Kidney (tissue), 14 donors: ENCODE measurements around the gene TMEM154. TPM values are rescaled to one million over a fixed set of nuclear protein-coding genes. Genes with fewer than 3 reads are reported as not detected.

Experiments
- DNase-seq, 5 donors: peaks; one replicate each; pipeline ENCODE4 v3.0.0-alpha.2; 2013 to 2020
- FAIRE-seq: peaks from 2 replicates; lab custom pipeline; 2012; peaks lifted over from hg19 to GRCh38; lab: Jason Lieb, UNC
- H3K27ac ChIP-seq, 2 donors: one replicate each; pipeline ENCODE4 v1.7.0; 2013; ENCODE audit warnings: low read depth in 2 of 2, low read length in 2 of 2, inconsistent platforms in 1 of 2
- H3K27me3 ChIP-seq: one replicate; pipeline ENCODE4 v1.7.1; 2013; ENCODE audit warnings: low read length, inconsistent platforms; ENCODE audit not compliant: control insufficient read depth, insufficient read depth
- H3K36me3 ChIP-seq, 3 donors: one replicate each; pipeline versions ENCODE4 v1.7.0 to v1.7.1; 2013; ENCODE audit warnings: low read length in 3 of 3, control low read depth in 1 of 3, inconsistent platforms in 1 of 3; ENCODE audit not compliant: insufficient read depth in 3 of 3, control insufficient read depth in 2 of 3
- H3K4me1 ChIP-seq, 3 donors: one replicate each; pipeline versions ENCODE4 v1.7.0 to v1.7.1; 2013; ENCODE audit warnings: low read length in 3 of 3, inconsistent platforms in 1 of 3, low read depth in 1 of 3; ENCODE audit not compliant: control insufficient read depth in 2 of 3, insufficient read depth in 2 of 3
- H3K4me3 ChIP-seq, 3 donors: one replicate each; pipeline versions ENCODE4 v1.7.0 to v1.8.1; 2013; ENCODE audit warnings: low read length in 3 of 3, control low read depth in 1 of 3, inconsistent platforms in 1 of 3
- H3K9ac ChIP-seq, 3 donors: one replicate each; pipeline versions ENCODE4 v1.7.0 to v1.7.1; 2013; ENCODE audit warnings: low read length in 3 of 3, control low read depth in 1 of 3, inconsistent platforms in 1 of 3
- H3K9me3 ChIP-seq, 3 donors: one replicate each; pipeline versions ENCODE4 v1.7.0 to v1.7.1; 2013; ENCODE audit warnings: low read length in 3 of 3, control low read depth in 1 of 3, inconsistent platforms in 1 of 3; ENCODE audit not compliant: control insufficient read depth in 2 of 3, insufficient read depth in 1 of 3
- CTCF ChIP-seq: IDR thresholded peaks from 3 replicates; pipeline ENCODE4 v1.5.1; 2012; ENCODE audit warnings: mild to moderate bottlenecking, moderate library complexity, borderline replicate concordance; ENCODE audit not compliant: insufficient read depth; ENCODE audit errors: extremely low read depth
- intact Hi-C: fragments of 100-400 bp; cut with DNase I; formaldehyde crosslinking; loops from one replicate; pipeline ENCODE4 v1.11.1; 2022
- polyA plus RNA-seq: library from polyadenylated mRNA; stranded (reverse); fragments of 350-450 nt; fragmentation: Illumina TruSeq; extraction: RNeasy Lipid Tissue Mini Kit (QIAGEN cat#74804); gene quantifications from one replicate; pipeline ENCODE4 v1.2.3, GENCODE V29; 2014; ENCODE audit warnings: low read depth, low replicate concordance; ENCODE audit not compliant: insufficient read depth
- total RNA-seq: library from RNA; stranded (reverse); fragmentation: NEBNext Ultra II Directional; extraction: Animal tissue kit (Norgen Biotek cat#: 25700); gene quantifications from one replicate; pipeline ENCODE4 v1.2.1, GENCODE V29; 2021
- donor health status: control.
- donor health status: control.
- donor health status: control.
- donor health status: control.
- donor health status: control.
- donor health status: DM: yes; HTN: yes; CAD: no.
- donor health status: Normal renal cell carcinoma (clear cell type).

The TMEM154 gene
- total and polyA plus RNA-seq, 2 donors from 2014 or later, result 0.09 to 11.0 TPM

GRCh38 chr4:152594057-152594456, 85.7 kb downstream of the TMEM154 start:
- H3K36me3 ChIP-seq, result no peaks in the 10 kb centered on the region
- no peak overlapping the region for H3K9ac ChIP-seq
- DNase-seq (no peak), FAIRE-seq (no peak)
- H3K27ac ChIP-seq, result no peak overlapping the region
- no peak overlapping the region for H3K4me3 ChIP-seq
- no peak for TF ChIP-seq CTCF
- H3K27me3 ChIP-seq, result no peaks in the 10 kb centered on the region
- H3K9me3 ChIP-seq, result no peaks in the 10 kb centered on the region
- intact Hi-C loops, result no loop called here
- H3K4me1 ChIP-seq, result peaks cover 0 to 3% (median 0%) of the 10 kb centered on the region in 3 donors

- Histone ChIP-seq H3K4me3 (no peak overlapping the region), H3K9ac (no peak overlapping the region), H3K27ac (no peak overlapping the region), H3K4me1 (peaks cover 0 to 3% (median 0%) of the 10 kb centered on the region in 3 donors), H3K27me3 (no peaks in the 10 kb centered on the region), H3K9me3 (no peaks in the 10 kb centered on the region), H3K36me3 (no peaks in the 10 kb centered on the region)
- DNase-seq (no peak), FAIRE-seq (no peak)
- intact Hi-C loops, result no loop called here
- TF ChIP-seq CTCF, result no peak
These were observed 87.9 kb downstream of the TMEM154 start for GRCh38 chr4:152591876-152592275.

GRCh38 chr4:152591396-152591795, 88.4 kb downstream of the TMEM154 start:
- Histone ChIP-seq H3K36me3 (no peaks in the 10 kb centered on the region), H3K9ac (no peak overlapping the region), H3K4me1 (peaks cover 0 to 3% (median 0%) of the 10 kb centered on the region in 3 donors), H3K27me3 (no peaks in the 10 kb centered on the region), H3K27ac (no peak overlapping the region), H3K9me3 (no peaks in the 10 kb centered on the region), H3K4me3 (peak overlapping the region in 2 of 3 donors; percentile 4 to 5)
- intact Hi-C loops, result no loop called here
- DNase-seq, result peak; percentile 52 to 76 (median 55)
- no peak for FAIRE-seq
- no peak for TF ChIP-seq CTCF
